Measurements from ENCODE around the gene PTPRK.
A peak's percentile ranks its signal among the peaks of the same experiment; 100 is the strongest.

Gene PTPRK

GRCh38 chr6:128520436-128521281, at the start of gene PTPRK:
PTPRK (minus strand) TSS chr6:128520599; CDS start chr6:128520358, 241 bp downstream.
- peak; percentile 93 for DNase-seq (ENCODE audit: low spot score)

GRCh38 chr6:128567029-128567428, 46.6 kb upstream of the PTPRK start:
- peak; percentile 39 for DNase-seq (ENCODE audit: low spot score)

- no peak for DNase-seq (ENCODE audit: low spot score)
These were observed 40.6 kb upstream of the PTPRK start for GRCh38 chr6:128560966-128561365.

GRCh38 chr6:128558924-128559323, 38.5 kb upstream of the PTPRK start:
- DNase-seq (ENCODE audit: low spot score), result no peak

GRCh38 chr6:128558021-128558420, 37.6 kb upstream of the PTPRK start:
- DNase-seq (ENCODE audit: low spot score), result no peak

GRCh38 chr6:128557081-128557480, 36.7 kb upstream of the PTPRK start:
- DNase-seq (ENCODE audit: low spot score), result no peak

- DNase-seq (ENCODE audit: low spot score), result no peak
These were observed 33.9 kb upstream of the PTPRK start for GRCh38 chr6:128554302-128554701.

GRCh38 chr6:128541261-128541660, 20.9 kb upstream of the PTPRK start:
- DNase-seq (ENCODE audit: low spot score), result no peak

- no peak for DNase-seq (ENCODE audit: low spot score)
These were observed 18.4 kb upstream of the PTPRK start for GRCh38 chr6:128538763-128539162.

- DNase-seq (ENCODE audit: low spot score), result no peak
These were observed 12.4 kb upstream of the PTPRK start for GRCh38 chr6:128532827-128533226.

- no peak for DNase-seq (ENCODE audit: low spot score)
These were observed 11.7 kb upstream of the PTPRK start for GRCh38 chr6:128532136-128532535.

GRCh38 chr6:128531696-128532095, 11.3 kb upstream of the PTPRK start:
- DNase-seq (ENCODE audit: low spot score), result no peak

GRCh38 chr6:128528241-128528640, 7.8 kb upstream of the PTPRK start:
- no peak for DNase-seq (ENCODE audit: low spot score)

- DNase-seq (ENCODE audit: low spot score), result no peak
These were observed 7.0 kb upstream of the PTPRK start for GRCh38 chr6:128527375-128527774.

- no peak for DNase-seq (ENCODE audit: low spot score)
These were observed 5.9 kb upstream of the PTPRK start for GRCh38 chr6:128526152-128526914.

- no peak for DNase-seq (ENCODE audit: low spot score)
These were observed 5.0 kb upstream of the PTPRK start for GRCh38 chr6:128525406-128525805.

GRCh38 chr6:128521282-128521632, 858 bp upstream of the PTPRK start:
- no peak for DNase-seq (ENCODE audit: low spot score)

- DNase-seq (ENCODE audit: low spot score), result no peak
These were observed 416 bp downstream of the PTPRK start for GRCh38 chr6:128519931-128520435.

GRCh38 chr6:128519132-128519930, 1.1 kb downstream of the PTPRK start:
- DNase-seq (ENCODE audit: low spot score), result peak; percentile 70

GRCh38 chr6:128518434-128519131, 1.8 kb downstream of the PTPRK start:
- no peak for DNase-seq (ENCODE audit: low spot score)

GRCh38 chr6:128517124-128517523, 3.3 kb downstream of the PTPRK start:
- no peak for DNase-seq (ENCODE audit: low spot score)

- DNase-seq (ENCODE audit: low spot score), result peak; percentile 56
These were observed 3.9 kb downstream of the PTPRK start for GRCh38 chr6:128516514-128516898.
